GM12891 (cell line): Measurements from ENCODE around the gene SULF2.

Experiments
- POLR2A ChIP-seq: IDR thresholded peaks from 2 replicates; pipeline ENCODE4 v1.6.1; 2011; ENCODE audit warnings: low read depth, low read length, control low read depth
- POLR2AphosphoS5 ChIP-seq: IDR thresholded peaks from 2 replicates; pipeline ENCODE4 v1.6.1; 2011; ENCODE audit warnings: low read depth, low read length, control low read depth
- SPI1 ChIP-seq: IDR thresholded peaks from 2 replicates; pipeline ENCODE4 v1.6.1; 2011; ENCODE audit warnings: low read depth, low read length, control low read depth
- TAF1 ChIP-seq: IDR thresholded peaks from 2 replicates; pipeline ENCODE4 v1.6.1; 2011; ENCODE audit warnings: low read depth, low read length, control low read depth

DNA sequence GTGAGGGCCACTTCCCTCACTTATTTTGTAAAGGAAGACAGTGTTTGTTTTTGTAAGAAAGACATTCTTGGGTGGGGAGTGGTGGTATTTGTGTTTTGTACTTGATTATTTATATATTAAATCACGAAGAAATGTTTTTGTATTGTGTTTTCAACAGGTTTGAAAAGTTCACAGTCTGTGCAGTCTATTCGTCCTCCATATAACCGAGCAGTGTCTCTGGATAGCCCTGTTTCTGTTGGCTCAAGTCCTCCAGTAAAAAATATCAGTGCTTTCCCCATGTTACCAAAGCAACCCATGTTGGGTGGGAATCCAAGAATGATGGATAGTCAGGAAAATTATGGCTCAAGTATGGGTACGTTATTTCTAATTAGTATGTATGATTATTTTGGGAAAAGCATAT lies 146.4 kb downstream of the SULF2 start:
- no peak for TF ChIP-seq POLR2AphosphoS5
- TF ChIP-seq SPI1, result no peak
- no peak for TF ChIP-seq TAF1
- TF ChIP-seq POLR2A, result no peak
